H1 (cell line): ENCODE measurements around the gene TAS2R16. TPM values are rescaled to one million over a fixed set of nuclear protein-coding genes. Genes with fewer than 3 reads are reported as not detected.

ENCODE experiments used
- CTCF ChIA-PET: fragments of 300-600 bp; sonication (Branson Sonifier 250); formaldehyde crosslinking; loops from one replicate; lab custom pipeline; 2021; ENCODE audit not compliant: partially characterized antibody; lab: Charles Lee
- POLR2A ChIA-PET: fragments of 300-600 bp; sonication (Branson Sonifier 250); formaldehyde crosslinking; loops from one replicate; lab custom pipeline; 2021; ENCODE audit warnings: inconsistent platforms; ENCODE audit not compliant: partially characterized antibody; lab: Charles Lee
- DNase-seq, 2 experiments: peaks; one replicate each; pipeline versions ENCODE4 v3.0.0 to v3.0.0-alpha.2; 2010 to 2022; ENCODE audit warnings: low spot score in 2 of 2, low read depth in 1 of 2, mixed read lengths in 1 of 2
- FAIRE-seq: peaks from 2 replicates; lab custom pipeline; 2011; peaks lifted over from hg19 to GRCh38; lab: Jason Lieb, UNC
- H2AFZ ChIP-seq: 2 replicates; pipeline ENCODE4 v1.8.1; 2012; ENCODE audit warnings: low read length, inconsistent platforms
- H2AK5ac ChIP-seq: 2 replicates; pipeline ENCODE4 v1.6.1; 2013; ENCODE audit warnings: low read depth, low read length
- H2BK120ac ChIP-seq: replicated peaks from 2 replicates; pipeline ENCODE3; 2013; ENCODE audit warnings: low read depth, low read length, inconsistent platforms
- H2BK12ac ChIP-seq: 2 replicates; pipeline ENCODE4 v1.6.1; 2013; ENCODE audit warnings: low read depth, low read length
- H2BK15ac ChIP-seq: 2 replicates; pipeline ENCODE4 v1.6.1; 2013; ENCODE audit warnings: low read length
- H2BK20ac ChIP-seq: 2 replicates; pipeline ENCODE4 v1.6.1; 2013; ENCODE audit warnings: low read length
- H2BK5ac ChIP-seq: 2 replicates; pipeline ENCODE4 v1.6.1; 2013; ENCODE audit warnings: low read depth, low read length
- H3K14ac ChIP-seq: 2 replicates; pipeline ENCODE4 v1.6.1; 2013; ENCODE audit warnings: inconsistent platforms; ENCODE audit not compliant: insufficient read length
- H3K18ac ChIP-seq: 2 replicates; pipeline ENCODE4 v1.6.1; 2013; ENCODE audit warnings: low read length; ENCODE audit errors: extremely low read depth
- H3K23ac ChIP-seq: 2 replicates; pipeline ENCODE4 v1.6.1; 2013; ENCODE audit warnings: inconsistent platforms; ENCODE audit not compliant: insufficient read length
- H3K23me2 ChIP-seq: 2 replicates; pipeline ENCODE4 v1.6.1; 2013; ENCODE audit warnings: low read depth, low read length
- H3K27ac ChIP-seq: 2 replicates; pipeline ENCODE4 v1.6.1; 2011; ENCODE audit warnings: low read depth, low read length, inconsistent platforms
- H3K27me3 ChIP-seq, 4 experiments: replicated peaks in 1 of 4; 1 replicate in 1 of 4; 2 replicates in 3 of 4; pipeline versions ENCODE4 v1.6.1 to v1.8.1; 2011 to 2013; ENCODE audit warnings: low read length in 3 of 4, mild to moderate bottlenecking in 3 of 4, inconsistent platforms in 2 of 4, mixed read lengths in 2 of 4, moderate library complexity in 1 of 4; ENCODE audit not compliant: control insufficient read depth in 3 of 4, insufficient read depth in 3 of 4; ENCODE audit errors: extremely low read depth in 1 of 4
- H3K36me3 ChIP-seq, 4 experiments: 2 replicates each; pipeline versions ENCODE4 v1.6.1 to v1.8.1; 2011 to 2013; ENCODE audit warnings: mild to moderate bottlenecking in 4 of 4, low read length in 3 of 4, moderate library complexity in 2 of 4, control low read depth in 1 of 4, inconsistent platforms in 1 of 4; ENCODE audit not compliant: insufficient read depth in 4 of 4, control insufficient read depth in 2 of 4
- H3K4ac ChIP-seq: replicated peaks from 2 replicates; pipeline ENCODE3; 2013; ENCODE audit warnings: low read length, low read depth, mixed read lengths, inconsistent platforms; ENCODE audit not compliant: insufficient read length
- H3K4me1 ChIP-seq, 4 experiments: replicated peaks in 1 of 4; 1 replicate in 1 of 4; 2 replicates in 3 of 4; pipeline versions ENCODE4 v1.6.1 to v1.8.1; 2011 to 2013; ENCODE audit warnings: low read length in 3 of 4, inconsistent platforms in 2 of 4, mixed read lengths in 1 of 4; ENCODE audit not compliant: insufficient read depth in 4 of 4, control insufficient read depth in 3 of 4
- H3K4me2 ChIP-seq, 2 experiments: 2 replicates each; pipeline versions ENCODE4 v1.6.1 to v1.8.1; 2011 to 2013; ENCODE audit warnings: low read depth in 2 of 2, low read length in 2 of 2, control low read depth in 1 of 2, inconsistent platforms in 1 of 2, mild to moderate bottlenecking in 1 of 2; ENCODE audit not compliant: insufficient read depth in 1 of 2
- H3K4me3 ChIP-seq, 4 experiments: fragments of 200-600, 300-600 bp in 1 of 4; sonication (generic), shearing (Covaris generic), sonication (Bioruptor Twin) in 1 of 4; 2 replicates each; pipeline versions ENCODE4 v1.5.1 to v1.8.1; 2011 to 2016; ENCODE audit warnings: low read length in 4 of 4, low read depth in 3 of 4, control low read depth in 2 of 4, inconsistent platforms in 2 of 4, mild to moderate bottlenecking in 2 of 4, mixed read lengths in 1 of 4, moderate library complexity in 1 of 4; ENCODE audit not compliant: insufficient read depth in 2 of 4; ENCODE audit errors: extremely low read depth in 1 of 4
- H3K56ac ChIP-seq: replicated peaks from 2 replicates; pipeline ENCODE3; 2013; ENCODE audit warnings: low read depth, mild to moderate bottlenecking, mixed read lengths, low read length, inconsistent platforms; ENCODE audit not compliant: insufficient read length
- H3K79me1 ChIP-seq: 2 replicates; pipeline ENCODE4 v1.6.1; 2013; ENCODE audit warnings: low read depth, low read length, control low read depth
- H3K79me2 ChIP-seq, 2 experiments: 2 replicates each; pipeline versions ENCODE4 v1.6.1 to v1.8.1; 2012 to 2013; ENCODE audit warnings: low read length in 2 of 2, mild to moderate bottlenecking in 2 of 2, inconsistent platforms in 1 of 2; ENCODE audit not compliant: insufficient read depth in 2 of 2, control insufficient read depth in 1 of 2
- H3K9ac ChIP-seq, 4 experiments: replicated peaks in 1 of 4; 1 replicate in 1 of 4; 2 replicates in 3 of 4; pipeline versions ENCODE4 v1.6.1 to v1.8.1; 2011 to 2013; ENCODE audit warnings: low read depth in 3 of 4, low read length in 3 of 4, control low read depth in 2 of 4, mild to moderate bottlenecking in 2 of 4, moderate library complexity in 2 of 4, inconsistent platforms in 1 of 4; ENCODE audit errors: extremely low read depth in 1 of 4
- H3K9me3 ChIP-seq, 2 experiments: 2 replicates each; pipeline versions ENCODE4 v1.6.1 to v1.8.1; 2012 to 2013; ENCODE audit warnings: mild to moderate bottlenecking in 2 of 2, moderate library complexity in 2 of 2, control low read depth in 1 of 2, inconsistent platforms in 1 of 2, low read depth in 1 of 2, low read length in 1 of 2, mixed read lengths in 1 of 2; ENCODE audit not compliant: insufficient read depth in 2 of 2
- H4K20me1 ChIP-seq, 2 experiments: replicated peaks in 1 of 2; 2 replicates each; pipeline versions ENCODE3 to v1.8.1; 2011 to 2013; ENCODE audit warnings: inconsistent platforms in 2 of 2, low read length in 2 of 2, mild to moderate bottlenecking in 1 of 2; ENCODE audit not compliant: insufficient read depth in 2 of 2, control insufficient read depth in 1 of 2
- H4K5ac ChIP-seq: 2 replicates; pipeline ENCODE4 v1.6.1; 2013; ENCODE audit warnings: low read length, low read depth, mixed read lengths, inconsistent platforms; ENCODE audit not compliant: insufficient read length
- H4K8ac ChIP-seq: 2 replicates; pipeline ENCODE4 v1.8.0; 2013; ENCODE audit warnings: mild to moderate bottlenecking, moderate library complexity, low read length, inconsistent platforms; ENCODE audit not compliant: insufficient read depth; ENCODE audit errors: extremely low read depth
- H4K91ac ChIP-seq: replicated peaks from 2 replicates; pipeline ENCODE3; 2013; ENCODE audit warnings: low read length, mixed read lengths, inconsistent platforms; ENCODE audit not compliant: insufficient read length
- CBX8 ChIP-seq: fragments of 300-800, 300-1000 bp; sonication (generic); IDR thresholded peaks from 2 replicates; pipeline ENCODE4 v1.7.1; 2016; ENCODE audit warnings: low read depth, low read length, borderline replicate concordance
- NRF1 ChIP-seq: IDR thresholded peaks from 2 replicates; pipeline ENCODE4 v1.6.1; 2011; ENCODE audit warnings: mild to moderate bottlenecking, low read depth, low read length, improper control_type of control experiment
- TAF7 ChIP-seq: optimal IDR thresholded peaks from 2 replicates; pipeline ENCODE3; 2011; ENCODE audit warnings: low read depth, mild to moderate bottlenecking, inconsistent platforms, low read length, moderate library complexity, borderline replicate concordance
- WGBS, 2 experiments: shearing (Covaris generic) in 1 of 2; methylation state at CpG; one replicate each; pipeline versions ENCODE4 v1.1.6 to v1.1.7; 2013 to 2015; ENCODE audit warnings: low lambda C conversion rate in 2 of 2, mixed read lengths in 2 of 2, inconsistent platforms in 1 of 2, low coverage in 1 of 2, missing lambda C conversion rate in 1 of 2; ENCODE audit not compliant: insufficient replicate concordance in 2 of 2, insufficient coverage in 1 of 2, insufficient read length in 1 of 2; ENCODE audit errors: extremely low coverage in 1 of 2, missing lambda C conversion rate in 1 of 2; 5-methylcytosine and 5-hydroxymethylcytosine counted together
- polyA plus RNA-seq, 7 experiments: library from polyadenylated mRNA; depleted of rRNA in 3 of 7; stranded (reverse) in 5 of 7; unstranded in 2 of 7; fragments of >200 nt in 5 of 7; fragments of 200-250 nt in 2 of 7; gene quantifications; 1 replicate in 5 of 7; 2 replicates in 1 of 7; 4 replicates in 1 of 7; pipeline versions ENCODE4 v1.2.1 to v1.2.3, GENCODE V29; 2011 to 2013; ENCODE audit warnings: missing spikeins in 2 of 7, mixed read lengths in 2 of 7
- total RNA-seq: library from RNA; stranded (reverse); fragmentation: NEBNext Ultra II Directional; extraction: Animal tissue kit (Norgen Biotek cat#: 25700); gene quantifications from 2 replicates; pipeline ENCODE4 v1.2.1, GENCODE V29; 2021

TAS2R16 gene
- total and polyA plus RNA-seq, 2 of the 8 experiments (the other 6 are each of a cell fraction or from before 2014, with no cell fraction given): not detected

DNA sequence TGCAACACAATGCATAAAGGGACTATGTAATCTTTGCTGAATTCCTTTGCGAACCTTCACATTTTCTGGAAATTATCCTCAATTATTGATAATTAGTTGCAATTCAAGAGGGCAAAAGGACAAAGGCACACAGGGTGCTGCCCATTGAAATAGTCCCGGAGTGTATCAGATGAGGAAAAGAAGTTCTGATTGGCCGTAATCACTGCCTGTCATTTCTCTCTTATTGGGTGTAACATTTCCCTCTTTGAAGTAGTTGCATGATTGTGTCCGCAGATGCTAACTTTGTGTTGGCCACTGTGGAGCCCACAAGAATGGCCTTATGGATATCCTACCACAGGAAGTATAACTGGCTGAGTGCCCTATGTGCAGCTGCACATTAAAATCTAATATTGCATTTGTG lies 35.1 kb upstream of the TAS2R16 start:
- no peak overlapping the region for H3K23ac ChIP-seq
- no peak overlapping the region for H2BK120ac ChIP-seq
- no peaks in the 10 kb centered on the region for H4K20me1 ChIP-seq
- H3K14ac ChIP-seq: no peak overlapping the region
- ChIA-PET CTCF (no interaction called here), POLR2A (no interaction called here)
- H3K27me3 ChIP-seq: no peaks in the 10 kb centered on the region
- H3K27ac ChIP-seq: no peak overlapping the region
- no peak overlapping the region for H2BK20ac ChIP-seq
- H3K56ac ChIP-seq: no peak overlapping the region
- no peaks in the 10 kb centered on the region for H3K9me3 ChIP-seq
- no peaks in the 10 kb centered on the region for H3K79me1 ChIP-seq
- no peak overlapping the region for H3K9ac ChIP-seq
- no peak overlapping the region for H2BK15ac ChIP-seq
- H3K4me2 ChIP-seq: no peak overlapping the region
- H2BK5ac ChIP-seq: no peak overlapping the region
- H2AK5ac ChIP-seq: no peak overlapping the region
- WGBS, 2 experiments: 91% methylated on average over 4 of the region's 4 CpGs; no CpG with 5 or more reads in 1 of the 2 experiments
- no peak overlapping the region for H3K4ac ChIP-seq
- no peak overlapping the region for H2BK12ac ChIP-seq
- FAIRE-seq: no peak
- H3K23me2 ChIP-seq: no peaks in the 10 kb centered on the region; the same call in 1 of the 2 replicates
- H4K5ac ChIP-seq: no peak overlapping the region
- H3K79me2 ChIP-seq: no peaks in the 10 kb centered on the region
- H3K18ac ChIP-seq: no peak overlapping the region
- H2AFZ ChIP-seq: no peak overlapping the region
- TF ChIP-seq NRF1 (no peak), CBX8 (no peak), TAF7 (no peak)
- H3K4me3 ChIP-seq: no peak overlapping the region
- no peak overlapping the region for H4K91ac ChIP-seq
- H4K8ac ChIP-seq: no peak overlapping the region
- no peaks in the 10 kb centered on the region for H3K4me1 ChIP-seq
- DNase-seq: no peak
- H3K36me3 ChIP-seq: no peaks in the 10 kb centered on the region; a peak in 1 of 8 replicates
